ENCODE data around the gene AIFM2. TPM values are rescaled to one million over a fixed set of nuclear protein-coding genes. Genes with fewer than 3 reads are reported as not detected.

AIFM2 gene
- total RNA-seq, 4 donors from 2014 or later: 3.3 to 10.0 (median 6.7) TPM

GRCh38 chr10:70139997-70140250 lies 7.3 kb upstream of the AIFM2 start:
- DNase-seq (ENCODE audit: low spot score in 2 of 2): peak in 1 of 2 donors; percentile 50
- Histone ChIP-seq H3K27me3 (no peaks in the 10 kb centered on the region), H3K4me1 (peaks cover 39% of the 10 kb centered on the region), H3K36me3 (peaks cover 8% of the 10 kb centered on the region), H3K27ac (no peak overlapping the region), H3K4me3 (no peak overlapping the region), H3K9me3 (no peaks in the 10 kb centered on the region)
- TF ChIP-seq POLR2A (IDR thresholded peaks at IDR 0.05): no peak
- TF ChIP-seq POLR2AphosphoS5 (IDR thresholded peaks at IDR 0.05): no peak
- TF ChIP-seq, protein P1, sequence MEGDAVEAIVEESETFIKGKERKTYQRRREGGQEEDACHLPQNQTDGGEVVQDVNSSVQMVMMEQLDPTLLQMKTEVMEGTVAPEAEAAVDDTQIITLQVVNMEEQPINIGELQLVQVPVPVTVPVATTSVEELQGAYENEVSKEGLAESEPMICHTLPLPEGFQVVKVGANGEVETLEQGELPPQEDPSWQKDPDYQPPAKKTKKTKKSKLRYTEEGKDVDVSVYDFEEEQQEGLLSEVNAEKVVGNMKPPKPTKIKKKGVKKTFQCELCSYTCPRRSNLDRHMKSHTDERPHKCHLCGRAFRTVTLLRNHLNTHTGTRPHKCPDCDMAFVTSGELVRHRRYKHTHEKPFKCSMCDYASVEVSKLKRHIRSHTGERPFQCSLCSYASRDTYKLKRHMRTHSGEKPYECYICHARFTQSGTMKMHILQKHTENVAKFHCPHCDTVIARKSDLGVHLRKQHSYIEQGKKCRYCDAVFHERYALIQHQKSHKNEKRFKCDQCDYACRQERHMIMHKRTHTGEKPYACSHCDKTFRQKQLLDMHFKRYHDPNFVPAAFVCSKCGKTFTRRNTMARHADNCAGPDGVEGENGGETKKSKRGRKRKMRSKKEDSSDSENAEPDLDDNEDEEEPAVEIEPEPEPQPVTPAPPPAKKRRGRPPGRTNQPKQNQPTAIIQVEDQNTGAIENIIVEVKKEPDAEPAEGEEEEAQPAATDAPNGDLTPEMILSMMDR (IDR thresholded peaks at IDR 0.05): no peak
- 72% methylated on average over 2 of the region's 6 CpGs for WGBS

DNA sequence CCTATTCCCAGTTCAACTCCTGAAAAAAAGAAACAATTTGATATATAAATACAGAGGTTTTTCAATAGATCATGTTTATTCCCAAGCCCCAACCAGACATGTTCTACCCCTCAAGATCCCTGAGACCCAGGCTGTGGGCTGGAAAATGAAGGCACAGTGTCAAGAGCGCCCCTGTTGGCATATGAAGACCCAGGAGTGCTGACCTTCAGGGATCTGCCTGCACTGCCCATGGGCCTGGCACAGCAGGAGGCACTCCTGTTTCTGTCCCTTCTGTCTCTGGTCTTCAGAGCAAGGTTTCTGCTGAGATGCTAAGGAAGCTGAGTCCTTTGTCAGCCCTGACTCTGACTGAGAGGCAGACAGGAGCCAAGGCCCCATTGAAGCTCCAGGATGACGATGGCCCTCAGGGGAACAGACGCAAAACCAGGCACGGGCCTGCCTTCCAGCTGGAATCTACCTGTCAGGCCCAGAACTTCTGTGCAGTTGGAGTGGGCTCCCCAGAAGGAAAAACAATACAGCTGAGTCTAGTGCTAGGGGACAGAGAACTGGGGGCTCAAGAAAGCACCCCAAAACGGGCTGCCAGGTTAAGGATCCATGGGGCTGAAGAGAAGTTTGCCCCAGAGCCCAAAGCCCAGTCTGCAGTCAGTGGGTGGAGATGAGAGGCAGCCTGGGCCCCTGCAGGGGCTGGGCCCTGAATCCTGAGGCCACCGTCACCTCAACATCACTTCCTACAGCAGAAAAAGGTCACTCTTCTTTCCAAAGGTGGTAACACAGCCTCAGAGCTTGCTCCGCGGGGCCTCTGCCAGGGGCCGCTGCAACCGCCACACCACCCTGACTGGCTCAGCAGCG lies 6.7 kb upstream of the AIFM2 start:
- no peaks in the 10 kb centered on the region for H3K9me3 ChIP-seq
- TF ChIP-seq POLR2A (IDR thresholded peaks at IDR 0.05) (no peak), POLR2AphosphoS5 (IDR thresholded peaks at IDR 0.05) (no peak), EP300 (IDR thresholded peaks at IDR 0.05) (no peak)
- TF ChIP-seq, protein P1 (IDR thresholded peaks at IDR 0.05): no peak
- no peak for DNase-seq (ENCODE audit: low spot score in 2 of 2)
- no peak overlapping the region for H3K4me3 ChIP-seq
- no peaks in the 10 kb centered on the region for H3K27me3 ChIP-seq
- H3K36me3 ChIP-seq: peaks cover 8% of the 10 kb centered on the region
- H3K4me1 ChIP-seq: peaks cover 36% of the 10 kb centered on the region
- 66% methylated on average over 5 of the region's 11 CpGs for WGBS
- no peak overlapping the region for H3K27ac ChIP-seq

GRCh38 chr10:70137927-70138883 lies 5.6 kb upstream of the AIFM2 start:
- peaks cover 29% of the 10 kb centered on the region for H3K4me1 ChIP-seq
- peaks cover 8% of the 10 kb centered on the region for H3K36me3 ChIP-seq
- TF ChIP-seq EP300 (IDR thresholded peaks at IDR 0.05) (no peak), POLR2AphosphoS5 (IDR thresholded peaks at IDR 0.05) (no peak), POLR2A (IDR thresholded peaks at IDR 0.05) (no peak)
- TF ChIP-seq, protein P1 (IDR thresholded peaks at IDR 0.05): no peak
- peak in 1 of 2 donors; percentile 59 for DNase-seq (ENCODE audit: low spot score in 2 of 2)
- 71% methylated on average over 13 of the region's 14 CpGs for WGBS
- H3K27me3 ChIP-seq: no peaks in the 10 kb centered on the region
- H3K9me3 ChIP-seq: no peaks in the 10 kb centered on the region
- H3K4me3 ChIP-seq: no peak overlapping the region
- no peak overlapping the region for H3K27ac ChIP-seq

- DNase-seq (ENCODE audit: low spot score in 2 of 2): peak in 1 of 2 donors; percentile 22
- H3K4me1 ChIP-seq: peaks cover 33% of the 10 kb centered on the region
- WGBS: 77% methylated on average over 9 of the region's 9 CpGs
- no peak for TF ChIP-seq POLR2A (IDR thresholded peaks at IDR 0.05)
- TF ChIP-seq, protein P1 (IDR thresholded peaks at IDR 0.05): no peak
- H3K27me3 ChIP-seq: no peaks in the 10 kb centered on the region
- H3K4me3 ChIP-seq: no peak overlapping the region
- H3K36me3 ChIP-seq: peaks cover 8% of the 10 kb centered on the region
- H3K27ac ChIP-seq: no peak overlapping the region
- H3K9me3 ChIP-seq: no peaks in the 10 kb centered on the region
Observed at GRCh38 chr10:70137135-70137534, 4.5 kb upstream of the AIFM2 start.

DNA sequence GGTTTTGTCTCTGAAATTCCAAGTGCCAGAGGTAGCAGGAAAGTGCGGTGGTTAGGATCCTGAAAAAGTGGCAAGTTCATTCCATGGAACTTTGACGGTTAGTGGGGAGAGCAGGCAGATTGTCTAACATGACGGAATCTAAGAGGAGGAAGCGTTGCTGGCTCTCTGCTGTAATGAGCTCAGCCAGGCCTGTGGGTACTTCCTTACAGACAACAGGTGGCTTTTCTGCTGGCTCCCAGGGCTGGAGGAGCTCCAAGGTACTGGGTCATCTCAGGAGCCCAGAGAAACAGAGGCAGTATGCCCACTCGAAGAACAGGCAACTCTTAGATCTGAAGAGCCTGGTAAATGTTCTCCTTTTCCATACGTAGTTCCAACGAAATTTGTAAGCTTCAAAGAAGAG lies 3.1 kb upstream of the AIFM2 start:
- peaks cover 47% of the 10 kb centered on the region for H3K4me1 ChIP-seq
- no peak overlapping the region for H3K27ac ChIP-seq
- DNase-seq (ENCODE audit: low spot score in 2 of 2): peak; percentile 34 to 53
- H3K4me3 ChIP-seq: no peak overlapping the region
- no peaks in the 10 kb centered on the region for H3K27me3 ChIP-seq
- TF ChIP-seq, protein P1 (IDR thresholded peaks at IDR 0.05): no peak
- TF ChIP-seq EP300 (IDR thresholded peaks at IDR 0.05): no peak
- TF ChIP-seq POLR2AphosphoS5 (IDR thresholded peaks at IDR 0.05): no peak
- TF ChIP-seq POLR2A (IDR thresholded peaks at IDR 0.05): no peak
- no peaks in the 10 kb centered on the region for H3K9me3 ChIP-seq
- WGBS: 68% methylated on average over 7 of the region's 7 CpGs
- peaks cover 8% of the 10 kb centered on the region for H3K36me3 ChIP-seq
